Measurements from ENCODE around the gene PDAP1.
"Not testable (repeated sequence)": the region's sequence is repeated elsewhere in the genome, so short reads cannot be mapped to it uniquely, and the experiment has no call there.

PDAP1 gene

GRCh38 chr7:99408379-99409191 is at the start of gene PDAP1, which contains the start of gene BUD31:
PDAP1 (minus strand) TSS chr7:99408597; CDS start chr7:99408548, 49 bp downstream.
BUD31 (plus strand) TSS chr7:99408969; CDS start chr7:99411093, 2,124 bp downstream.
- DNase-seq = peak; percentile 85

DNA sequence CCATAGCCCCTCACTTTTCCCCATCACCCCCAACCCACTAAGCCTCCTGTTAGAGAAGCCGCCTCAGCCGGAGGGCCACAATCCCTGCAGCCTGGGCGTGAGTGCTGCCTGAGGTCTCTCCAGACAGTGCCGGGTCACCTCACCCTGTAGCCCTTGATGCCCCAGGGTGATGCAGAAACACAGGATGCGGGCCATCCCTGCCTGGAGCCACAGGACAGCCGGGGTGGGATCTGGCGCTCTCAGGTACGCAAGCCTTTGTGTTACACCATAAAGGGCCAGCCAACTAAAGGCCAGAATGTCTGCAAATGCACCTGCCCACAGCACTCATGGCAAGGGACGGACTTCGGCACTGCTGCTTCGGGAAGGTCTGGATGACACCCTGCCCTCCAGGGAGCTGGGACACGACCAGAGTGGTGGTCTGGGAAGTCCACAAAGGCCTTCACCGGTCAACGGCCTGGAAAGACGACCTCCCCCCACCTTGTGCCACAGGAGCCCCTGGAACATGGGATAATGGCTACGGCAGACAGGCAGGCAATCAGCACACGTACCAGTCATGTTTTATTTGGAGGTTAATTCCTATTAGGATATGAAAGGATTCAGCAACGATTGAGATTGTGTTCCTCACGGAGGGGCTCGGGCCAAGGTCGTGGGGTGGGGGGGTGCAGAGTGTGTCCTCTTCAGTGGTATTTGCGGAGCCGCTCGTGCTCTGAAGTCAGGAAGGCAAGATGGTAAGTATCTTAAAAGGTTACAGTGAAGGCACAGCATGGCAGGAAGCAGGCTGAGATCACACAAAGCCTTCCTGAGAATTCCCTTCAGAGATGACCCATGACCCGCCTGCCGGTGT is 49.5 kb upstream of the PDAP1 start:
- no peak for DNase-seq

DNA sequence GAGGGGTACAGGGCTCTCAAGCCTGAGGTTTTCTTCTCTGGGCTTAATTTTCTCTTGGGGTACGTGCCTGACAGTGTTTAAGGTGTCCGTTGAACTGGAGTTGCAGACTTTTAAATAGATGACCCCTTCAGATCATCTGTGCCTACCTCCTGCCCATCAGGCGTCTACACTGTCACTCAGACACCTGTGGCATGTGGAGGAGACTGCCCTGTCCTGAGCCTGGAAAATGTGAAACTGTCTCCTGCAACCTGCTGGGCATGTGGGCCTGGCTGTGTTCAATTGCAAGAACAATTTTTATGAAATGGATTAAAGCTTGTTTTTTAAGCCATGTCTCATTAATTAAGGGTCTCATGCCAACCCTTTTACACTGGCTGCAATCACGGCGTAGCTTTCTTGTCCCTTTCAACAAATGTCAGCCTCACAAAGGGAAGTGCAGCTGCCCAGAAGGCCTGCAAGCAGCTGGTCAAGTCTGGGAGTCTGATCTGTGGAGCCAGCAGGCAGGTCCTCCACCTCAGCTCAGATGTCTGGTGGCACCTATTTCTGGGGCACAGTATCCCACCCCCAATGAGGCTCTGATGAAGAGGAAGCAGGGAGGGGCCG is 48.8 kb upstream of the PDAP1 start:
- DNase-seq = no peak

GRCh38 chr7:99456288-99456687 is 47.9 kb upstream of the PDAP1 start:
- DNase-seq = no peak

GRCh38 chr7:99455874-99456273 is 47.5 kb upstream of the PDAP1 start:
- DNase-seq = no peak

DNA sequence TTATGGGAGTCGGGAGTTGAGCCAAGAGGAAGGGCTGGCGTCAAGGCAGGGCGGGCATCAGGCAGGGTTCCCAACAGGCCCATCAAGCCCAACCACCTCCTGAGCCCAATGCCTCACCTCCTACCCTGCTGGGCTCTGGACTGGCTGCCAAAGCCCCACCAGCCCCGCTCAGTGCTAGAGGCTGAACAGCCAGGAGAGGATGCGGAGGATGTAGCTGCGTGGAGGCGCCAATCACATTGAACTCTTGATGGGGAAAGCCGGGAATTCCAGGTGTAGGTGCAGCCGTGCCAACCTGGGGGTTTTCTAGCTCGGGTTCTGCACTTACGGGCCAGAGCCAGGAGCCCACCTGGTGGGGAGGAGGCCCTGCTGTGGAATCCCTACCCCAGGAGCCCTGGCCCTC is 44.7 kb upstream of the PDAP1 start:
- DNase-seq = no peak

DNA sequence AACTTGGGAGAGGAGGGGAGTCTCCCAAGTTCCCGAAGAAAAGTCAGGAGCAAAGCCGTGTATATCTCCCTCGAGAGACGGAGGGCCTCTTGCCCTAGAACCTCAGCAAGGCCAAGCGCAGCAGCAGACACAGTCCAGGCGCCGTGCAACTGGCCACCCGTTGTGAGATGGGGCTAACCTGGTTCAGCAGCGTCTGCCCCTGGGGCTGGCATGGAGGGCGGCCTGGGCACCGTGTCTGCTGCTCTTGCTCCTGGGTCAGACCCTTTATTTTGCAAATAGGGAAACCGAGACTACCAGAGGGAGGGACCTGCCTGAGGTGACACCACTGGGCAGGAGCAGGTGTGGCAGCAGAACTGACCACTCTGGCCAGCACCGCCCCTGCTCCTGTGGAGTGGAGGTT is 44.1 kb upstream of the PDAP1 start:
- DNase-seq = no peak

- no peak for DNase-seq
Measured at GRCh38 chr7:99451936-99452335, 43.5 kb upstream of the PDAP1 start.

- no peak for DNase-seq
Measured at GRCh38 chr7:99449326-99449725, 40.9 kb upstream of the PDAP1 start.

GRCh38 chr7:99448855-99449254 is 40.5 kb upstream of the PDAP1 start:
- no peak for DNase-seq

- no peak for DNase-seq
Measured at GRCh38 chr7:99447943-99448342, 39.5 kb upstream of the PDAP1 start.

DNA sequence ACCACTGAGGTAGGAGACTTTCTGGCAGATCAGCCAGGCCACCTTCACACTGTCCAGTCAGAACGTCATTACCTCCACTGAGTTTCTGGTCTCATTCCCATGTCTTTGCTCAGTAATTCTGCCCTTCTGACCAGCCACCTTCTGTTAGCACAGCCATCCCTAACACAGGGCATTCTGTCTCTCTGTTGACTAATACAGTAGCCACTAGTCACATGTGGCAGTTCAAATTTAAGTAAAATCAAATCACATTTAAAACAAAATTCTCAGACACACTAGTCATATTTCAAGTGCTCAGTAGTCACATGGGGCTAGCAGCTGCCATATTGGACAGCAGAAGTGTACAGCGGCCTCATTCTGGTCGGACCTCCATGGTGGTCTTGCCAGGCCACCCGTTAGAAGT is 37.7 kb upstream of the PDAP1 start:
- DNase-seq = no peak

DNA sequence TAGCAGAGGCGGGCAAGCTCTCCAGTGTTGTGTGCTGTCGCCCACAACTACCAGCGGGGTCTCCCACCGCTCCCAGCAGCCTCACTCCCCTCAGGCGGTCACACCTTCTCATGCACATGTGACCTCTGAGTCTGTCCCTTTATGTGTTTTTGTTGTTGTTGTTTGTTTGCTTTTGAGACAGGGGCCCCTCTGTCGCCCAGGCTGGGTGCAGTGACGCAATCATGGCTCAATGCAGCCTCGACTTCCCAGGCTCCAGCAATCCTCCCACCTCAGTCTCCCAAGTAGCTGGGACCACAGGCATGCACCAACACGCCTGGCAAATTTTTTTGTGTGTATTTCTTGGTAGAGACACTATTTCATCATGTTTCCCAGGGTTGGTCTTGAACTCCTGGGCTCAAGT is 31.8 kb upstream of the PDAP1 start:
- DNase-seq = no peak

DNA sequence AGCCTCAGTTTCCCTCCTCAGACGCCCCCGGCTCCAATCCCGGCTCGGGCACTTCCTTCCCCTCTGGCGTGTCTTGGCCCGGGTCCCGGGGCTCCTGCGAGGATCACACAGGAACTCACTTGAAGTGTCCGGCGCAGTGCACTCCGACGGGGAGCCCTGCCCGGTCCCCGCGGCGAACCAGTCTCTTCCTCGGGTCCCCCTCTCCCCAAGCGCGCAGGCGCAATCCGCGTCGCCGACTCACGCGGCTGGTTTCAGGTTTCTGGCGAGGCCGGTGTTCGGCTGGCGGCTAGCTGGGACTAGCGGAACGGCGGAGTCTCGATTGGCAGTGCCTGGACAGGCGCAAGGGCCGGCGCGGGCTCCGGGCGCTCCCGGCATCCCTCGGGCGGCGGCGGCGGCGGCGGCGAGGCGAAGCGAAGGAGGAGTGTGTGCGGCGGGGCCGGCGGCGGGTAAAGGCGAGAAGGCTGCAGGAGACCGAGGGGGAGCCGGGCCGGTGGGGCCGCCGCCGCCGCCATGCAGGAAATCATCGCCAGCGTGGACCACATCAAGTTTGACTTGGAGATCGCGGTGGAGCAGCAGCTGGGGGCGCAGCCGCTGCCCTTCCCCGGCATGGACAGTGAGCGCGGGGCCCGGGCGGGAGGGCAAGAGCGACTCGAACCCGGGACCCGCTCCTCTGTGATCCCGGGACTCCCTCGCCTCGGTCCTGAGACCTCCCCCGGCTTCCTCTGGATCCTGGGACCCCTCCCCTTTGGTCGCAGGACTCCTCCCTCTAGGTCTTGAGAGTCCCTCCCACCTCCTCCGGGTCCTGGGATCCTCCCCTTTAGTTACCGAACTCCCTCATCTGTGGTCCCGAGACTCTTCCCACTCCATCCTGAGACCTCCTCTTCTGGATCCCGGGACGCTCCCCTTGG is 30.4 kb upstream of the PDAP1 start, which contains the start of the genes CPSF4 and PTCD1:
CPSF4 (plus strand) TSS at position 371 of the 908 bp plus-strand sequence; CDS start at position 511, 140 bp downstream.
PTCD1 (minus strand) TSS at position 226 of the 908 bp plus-strand sequence. CDS start 3,556 bp downstream, outside the sequence.
- peak; percentile 41 for DNase-seq

- no peak for DNase-seq
Measured at GRCh38 chr7:99437946-99438572, 29.7 kb upstream of the PDAP1 start.

GRCh38 chr7:99433158-99433557 is 24.8 kb upstream of the PDAP1 start:
- no peak for DNase-seq

DNA sequence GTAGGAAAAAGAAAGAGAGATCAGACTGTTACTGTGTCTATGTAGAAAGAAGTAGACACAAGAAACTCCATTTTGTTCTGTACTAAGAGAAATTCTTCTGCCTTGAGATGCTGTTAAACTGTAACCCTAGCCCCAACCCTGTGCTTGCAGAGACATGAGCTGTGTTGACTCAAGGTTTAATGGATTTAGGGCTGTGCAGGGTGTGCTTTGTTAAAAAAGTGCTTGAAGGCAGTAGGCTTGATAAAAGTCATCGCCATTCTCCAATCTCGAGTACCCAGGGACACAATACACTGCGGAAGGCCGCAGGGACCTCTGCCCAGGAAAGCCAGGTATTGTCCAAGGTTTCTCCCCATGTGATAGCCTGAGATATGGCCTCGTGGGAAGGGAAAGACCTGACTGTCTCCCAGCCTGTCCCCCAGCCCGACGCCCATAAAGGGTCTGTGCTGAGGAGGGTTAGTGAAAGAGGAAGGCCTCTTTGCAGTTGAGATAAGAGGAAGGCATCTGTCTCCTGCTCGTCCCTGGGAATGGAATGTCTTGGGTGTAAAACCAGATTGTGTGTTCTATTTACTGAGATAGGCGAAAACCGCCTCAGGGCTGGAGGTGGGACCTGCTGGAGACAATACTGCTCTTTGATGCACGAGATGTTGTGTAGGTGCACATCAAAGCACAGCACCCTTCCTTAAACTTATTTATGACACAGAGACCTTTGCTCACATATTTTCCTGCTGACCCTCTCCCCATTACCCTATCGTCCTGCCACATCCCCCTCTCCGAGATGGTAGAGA is 23.6 kb upstream of the PDAP1 start:
- DNase-seq = not testable (repeated sequence)

DNA sequence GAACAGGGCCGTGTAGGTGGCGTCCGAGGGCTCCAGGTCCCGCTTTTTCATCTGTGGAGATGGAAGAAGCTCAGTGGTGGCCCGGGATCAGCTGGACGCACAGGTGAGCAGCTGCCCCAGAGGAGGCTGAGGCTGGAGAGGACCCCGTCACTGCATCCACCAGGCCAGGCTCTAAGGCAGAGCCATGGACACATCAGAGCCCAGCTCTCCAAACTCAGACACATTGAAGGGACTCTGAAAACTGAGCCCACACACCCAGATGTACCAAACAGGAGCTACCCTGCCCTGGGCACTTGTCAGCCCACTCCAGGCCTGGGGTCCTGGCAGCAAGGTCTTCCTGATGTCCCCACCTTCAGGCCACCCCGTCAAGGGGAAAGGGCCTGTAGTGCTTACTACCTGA is 21.4 kb upstream of the PDAP1 start:
- no peak for DNase-seq

DNA sequence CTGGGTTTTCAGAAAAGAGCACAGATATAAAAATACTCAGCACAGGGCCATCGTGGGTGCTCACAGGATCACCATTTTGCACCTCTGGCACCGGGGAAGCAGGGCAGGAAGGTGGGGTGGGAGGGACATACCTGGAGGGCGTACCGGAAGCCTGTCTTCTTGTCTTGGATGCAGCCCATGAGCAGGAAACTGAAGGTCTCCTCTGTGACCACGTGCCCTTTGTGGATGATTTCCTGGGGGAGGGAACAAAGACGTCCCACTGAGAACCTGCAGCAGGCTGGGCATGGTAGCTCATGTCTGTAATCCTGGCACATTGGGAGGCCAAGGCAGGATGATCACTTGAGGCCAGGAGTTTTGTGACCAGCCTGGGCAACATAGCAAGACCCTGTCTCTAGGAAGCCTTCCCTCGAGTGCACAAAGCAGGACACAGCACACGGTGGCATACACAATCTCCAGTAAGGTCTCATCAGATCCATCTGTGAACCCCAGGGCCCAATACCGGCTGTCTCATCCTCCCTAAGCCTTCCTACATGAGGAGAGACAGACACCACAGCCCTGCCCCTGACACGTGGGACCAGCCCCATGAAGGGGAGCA is 20.7 kb upstream of the PDAP1 start:
- no peak for DNase-seq

Data from NCI-H524 treated with DMSO at 0.1 percent for 48 hours (cell line).